Erythroblast (primary cell): ENCODE measurements around the gene MBP.

Experiments
- GATA1 ChIP-seq: IDR thresholded peaks from 2 replicates; pipeline ENCODE4 v1.6.1; 2011; ENCODE audit warnings: low read depth, mild to moderate bottlenecking, control low read depth, low read length, moderate library complexity
- POLR2A ChIP-seq: IDR thresholded peaks from 2 replicates; pipeline ENCODE4 v1.6.1; 2011; ENCODE audit warnings: mild to moderate bottlenecking, low read length

GRCh38 chr18:77115192-77115953 is 17.2 kb downstream of the MBP start:
- no peak for TF ChIP-seq POLR2A
- TF ChIP-seq GATA1: no peak
